H9 (cell line): ENCODE results near the gene TBC1D9B. TPM values are rescaled to one million over a fixed set of nuclear protein-coding genes. Genes with fewer than 3 reads are reported as not detected.

Experiments used
- DNase-seq: peaks from one replicate; pipeline ENCODE4 v3.0.0-alpha.2; 2017
- H2AFZ ChIP-seq: one replicate; pipeline ENCODE4 v1.6.1; 2013; ENCODE audit warnings: mild to moderate bottlenecking, low read length, control low read depth, moderate library complexity
- H2AK5ac ChIP-seq: 2 replicates; pipeline ENCODE4 v1.6.1; 2013; ENCODE audit warnings: low read length, control low read depth, mixed read lengths; ENCODE audit not compliant: insufficient read length
- H2BK120ac ChIP-seq: one replicate; pipeline ENCODE4 v1.6.1; 2013; ENCODE audit warnings: low read depth, mild to moderate bottlenecking, low read length, control low read depth, inconsistent platforms; ENCODE audit not compliant: poor library complexity, severe bottlenecking
- H2BK12ac ChIP-seq: 2 replicates; pipeline ENCODE4 v1.6.1; 2013; ENCODE audit warnings: low read length, control low read depth, mixed read lengths, low read depth; ENCODE audit not compliant: insufficient read length
- H2BK15ac ChIP-seq: 2 replicates; pipeline ENCODE4 v1.6.1; 2013; ENCODE audit warnings: low read depth, low read length, control low read depth
- H2BK20ac ChIP-seq: one replicate; pipeline ENCODE4 v1.6.1; 2013; ENCODE audit warnings: low read depth, mild to moderate bottlenecking, low read length, control low read depth, inconsistent platforms; ENCODE audit not compliant: poor library complexity, severe bottlenecking
- H2BK5ac ChIP-seq: 2 replicates; pipeline ENCODE4 v1.6.1; 2013; ENCODE audit warnings: low read length, control low read depth, mixed read lengths; ENCODE audit not compliant: insufficient read length
- H3K14ac ChIP-seq: 2 replicates; pipeline ENCODE4 v1.6.1; 2013; ENCODE audit warnings: low read length, control low read depth; ENCODE audit not compliant: insufficient read depth
- H3K18ac ChIP-seq: 2 replicates; pipeline ENCODE4 v1.6.1; 2013; ENCODE audit warnings: low read depth, mild to moderate bottlenecking, mixed read lengths, low read length, control low read depth; ENCODE audit not compliant: insufficient read length
- H3K23ac ChIP-seq: 2 replicates; pipeline ENCODE4 v1.6.1; 2013; ENCODE audit warnings: low read length, control low read depth, mixed read lengths, low read depth; ENCODE audit not compliant: insufficient read length
- H3K23me2 ChIP-seq: 2 replicates; pipeline ENCODE4 v1.6.1; 2013; ENCODE audit warnings: low read depth, mild to moderate bottlenecking, mixed read lengths, low read length, control low read depth; ENCODE audit not compliant: insufficient read length, poor library complexity, severe bottlenecking
- H3K27ac ChIP-seq: 2 replicates; pipeline ENCODE4 v1.5.1; 2013; ENCODE audit warnings: low read length, control low read depth, mixed read lengths, low read depth; ENCODE audit not compliant: insufficient read length
- H3K27me3 ChIP-seq: 2 replicates; pipeline ENCODE4 v1.6.1; 2013; ENCODE audit warnings: low read length, control low read depth, inconsistent platforms; ENCODE audit not compliant: insufficient read depth
- H3K4ac ChIP-seq: 2 replicates; pipeline ENCODE4 v1.6.1; 2013; ENCODE audit warnings: low read depth, mild to moderate bottlenecking, control low read depth, inconsistent platforms, low read length, moderate library complexity
- H3K4me1 ChIP-seq: 2 replicates; pipeline ENCODE4 v1.6.1; 2013; ENCODE audit warnings: low read length, control low read depth, inconsistent platforms; ENCODE audit not compliant: insufficient read depth
- H3K4me2 ChIP-seq: 2 replicates; pipeline ENCODE4 v1.6.1; 2013; ENCODE audit warnings: low read length, control low read depth, mixed read lengths; ENCODE audit not compliant: insufficient read length, insufficient read depth
- H3K56ac ChIP-seq: 2 replicates; pipeline ENCODE4 v1.6.1; 2013; ENCODE audit warnings: low read depth, mild to moderate bottlenecking, mixed read lengths, low read length, control low read depth; ENCODE audit not compliant: insufficient read length
- H3K79me1 ChIP-seq: 2 replicates; pipeline ENCODE4 v1.6.1; 2013; ENCODE audit warnings: low read depth, mild to moderate bottlenecking, moderate library complexity, low read length, control low read depth, inconsistent platforms; ENCODE audit not compliant: insufficient read depth, poor library complexity, severe bottlenecking
- H3K79me2 ChIP-seq: 2 replicates; pipeline ENCODE4 v1.6.1; 2013; ENCODE audit warnings: low read length, control low read depth, inconsistent platforms; ENCODE audit not compliant: insufficient read depth
- H3K9ac ChIP-seq: 2 replicates; pipeline ENCODE4 v1.6.1; 2013; ENCODE audit warnings: low read length, control low read depth, mixed read lengths; ENCODE audit not compliant: insufficient read length; ENCODE audit errors: extremely low read depth
- H3K9me3 ChIP-seq: one replicate; pipeline ENCODE4 v1.6.1; 2013; ENCODE audit warnings: low read depth, low read length, inconsistent platforms; ENCODE audit not compliant: control insufficient read depth
- H3T11ph ChIP-seq: one replicate; pipeline ENCODE4 v1.6.1; 2013; ENCODE audit warnings: mild to moderate bottlenecking, low read length, control low read depth, inconsistent platforms
- H4K20me1 ChIP-seq: one replicate; pipeline ENCODE4 v1.6.1; 2013; ENCODE audit not compliant: control insufficient read depth, insufficient read length, insufficient read depth
- H4K5ac ChIP-seq: 2 replicates; pipeline ENCODE4 v1.6.1; 2013; ENCODE audit warnings: low read depth, mild to moderate bottlenecking, mixed read lengths, low read length, control low read depth; ENCODE audit not compliant: insufficient read length
- H4K8ac ChIP-seq: replicated peaks from 2 replicates; pipeline ENCODE4 v1.6.1; 2013; ENCODE audit warnings: low read length, control low read depth, mixed read lengths, low read depth; ENCODE audit not compliant: insufficient read length
- H4K91ac ChIP-seq: 2 replicates; pipeline ENCODE4 v1.6.1; 2013; ENCODE audit warnings: low read depth, mild to moderate bottlenecking, moderate library complexity, mixed read lengths, low read length, control low read depth; ENCODE audit not compliant: insufficient read length
- H3K27ac Mint-ChIP-seq, 3 experiments: 2 replicates in 2 of 3; 3 replicates in 1 of 3; pipeline ENCODE4 v1.8.0; 2020 to 2021; ENCODE audit warnings: mixed read lengths in 3 of 3, mild to moderate bottlenecking in 1 of 3, moderate library complexity in 1 of 3
- H3K27me3 Mint-ChIP-seq: 2 replicates; pipeline ENCODE4 v1.8.0; 2021; ENCODE audit warnings: low read depth, mild to moderate bottlenecking, moderate library complexity, mixed read lengths
- H3K36me3 Mint-ChIP-seq, 3 experiments: 2 replicates in 2 of 3; 3 replicates in 1 of 3; pipeline ENCODE4 v1.8.0; 2020 to 2021; ENCODE audit warnings: low read depth in 3 of 3, mixed read lengths in 3 of 3; ENCODE audit not compliant: insufficient read depth in 1 of 3
- H3K4me1 Mint-ChIP-seq, 2 experiments: 2 replicates each; pipeline ENCODE4 v1.8.0; 2020; ENCODE audit warnings: mixed read lengths in 2 of 2
- H3K4me3 Mint-ChIP-seq, 2 experiments: 2 replicates in 1 of 2; 3 replicates in 1 of 2; pipeline ENCODE4 v1.8.0; 2020 to 2021; ENCODE audit warnings: mild to moderate bottlenecking in 2 of 2, mixed read lengths in 2 of 2, moderate library complexity in 1 of 2
- H3K9me3 Mint-ChIP-seq, 2 experiments: 2 replicates in 1 of 2; 3 replicates in 1 of 2; pipeline ENCODE4 v1.8.0; 2020; ENCODE audit warnings: mild to moderate bottlenecking in 2 of 2, mixed read lengths in 2 of 2, moderate library complexity in 1 of 2
- CTCF ChIP-seq: fragments of 200-600 bp; sonication (generic); conservative IDR thresholded peaks from 3 replicates; pipeline ENCODE4 v1.8.0; 2021; ENCODE audit warnings: antibody characterized with exemption, mild to moderate bottlenecking
- WGBS: extraction: QIAGEN DNeasy Blood & Tissue Kit; methylation state at CpG from one replicate; pipeline ENCODE4 v1.1.7; 2013; ENCODE audit warnings: missing lambda C conversion rate, low lambda C conversion rate, mixed read lengths; ENCODE audit not compliant: insufficient read length; ENCODE audit errors: extremely low coverage; 5-methylcytosine and 5-hydroxymethylcytosine counted together
- total RNA-seq: library from RNA; stranded (reverse); gene quantifications from 2 replicates; pipeline ENCODE4 v1.2.1, GENCODE V29; 2021

The TBC1D9B gene
- total RNA-seq, 1 experiment from 2014 or later = 62.1 TPM

- no peak overlapping the region for H3K23ac ChIP-seq
- no peak for TF ChIP-seq CTCF
- no peak overlapping the region for H2BK20ac ChIP-seq
- H3K4me1 ChIP-seq = peaks cover 9% of the 10 kb centered on the region; the same call in 1 of the 2 replicates
- Mint-ChIP-seq H3K4me1 (peaks cover 28% of the 10 kb centered on the region in 2 experiments), H3K36me3 (peaks cover 68 to 96% (median 92%) of the 10 kb centered on the region in 3 experiments), H3K9me3 (peaks cover 4 to 9% of the 10 kb centered on the region in 2 experiments; a peak in 4 of 5 replicates), H3K4me3 (no peak overlapping the region), H3K27me3 (no peaks in the 10 kb centered on the region), H3K27ac (peak overlapping the region in 1 of 3 experiments; percentile 34; a peak in 1 of 7 replicates)
- H2BK5ac ChIP-seq = no peak overlapping the region
- H4K20me1 ChIP-seq = no peaks in the 10 kb centered on the region
- no peak overlapping the region for H3K18ac ChIP-seq
- H3K14ac ChIP-seq = no peak overlapping the region
- no peak overlapping the region for H4K91ac ChIP-seq
- no peaks in the 10 kb centered on the region for H3K79me2 ChIP-seq
- no peaks in the 10 kb centered on the region for H3K79me1 ChIP-seq
- H2BK120ac ChIP-seq = no peak overlapping the region
- no peak overlapping the region for H4K8ac ChIP-seq
- H3K56ac ChIP-seq = no peak overlapping the region
- H2BK15ac ChIP-seq = no peak overlapping the region
- H3T11ph ChIP-seq = no peak overlapping the region
- H2AFZ ChIP-seq = no peak overlapping the region
- no peak overlapping the region for H4K5ac ChIP-seq
- no peaks in the 10 kb centered on the region for H3K9me3 ChIP-seq
- no peak overlapping the region for H2AK5ac ChIP-seq
- no peak overlapping the region for H3K9ac ChIP-seq
- no peak for DNase-seq
- H3K4ac ChIP-seq = no peak overlapping the region
- no peak overlapping the region for H2BK12ac ChIP-seq
- H3K27ac ChIP-seq = no peak overlapping the region
- no peaks in the 10 kb centered on the region for H3K23me2 ChIP-seq
- H3K4me2 ChIP-seq = no peak overlapping the region
- no peaks in the 10 kb centered on the region for H3K27me3 ChIP-seq
- no CpG with 5 or more reads among the region's 7 CpGs for WGBS
These were observed 76.8 kb downstream of the TBC1D9B start for GRCh38 chr5:179830818-179831468.
